GM18505 (cell line): Measurements from ENCODE around the gene PRAMEF11.

Source experiments
- ATAC-seq: cut with Tn5 transposase; IDR thresholded peaks from one replicate; pipeline ENCODE4 v1.9.1; 2021; ENCODE audit not compliant: unreplicated experiment
- POLR2A ChIP-seq: IDR thresholded peaks from 4 replicates; pipeline ENCODE4 v1.6.1; 2011; ENCODE audit warnings: borderline replicate concordance; ENCODE audit not compliant: insufficient read depth, insufficient read length; ENCODE audit errors: extremely low read depth

The PRAMEF11 gene

GRCh38 chr1:12778907-12779306 is 52.3 kb downstream of the PRAMEF11 start:
- no peak for TF ChIP-seq POLR2A
- no peak for ATAC-seq

GRCh38 chr1:12778061-12778460 is 53.1 kb downstream of the PRAMEF11 start:
- no peak for ATAC-seq
- TF ChIP-seq POLR2A = no peak

GRCh38 chr1:12776801-12777557 is 54.2 kb downstream of the PRAMEF11 start:
- no peak for ATAC-seq
- TF ChIP-seq POLR2A = no peak

GRCh38 chr1:12775443-12775842 is 55.8 kb downstream of the PRAMEF11 start:
- no peak for TF ChIP-seq POLR2A
- ATAC-seq = no peak

- no peak for TF ChIP-seq POLR2A
Observed at GRCh38 chr1:12774801-12775345, 56.3 kb downstream of the PRAMEF11 start.

More at GRCh38 chr1:12774801-12775345, 56.3 kb downstream of the PRAMEF11 start:
- ATAC-seq = no peak
